Measurements from ENCODE around the gene CHMP1A.
"Not testable (repeated sequence)": the region's sequence is repeated elsewhere in the genome, so short reads cannot be mapped to it uniquely, and the experiment has no call there.

CHMP1A gene

DNA sequence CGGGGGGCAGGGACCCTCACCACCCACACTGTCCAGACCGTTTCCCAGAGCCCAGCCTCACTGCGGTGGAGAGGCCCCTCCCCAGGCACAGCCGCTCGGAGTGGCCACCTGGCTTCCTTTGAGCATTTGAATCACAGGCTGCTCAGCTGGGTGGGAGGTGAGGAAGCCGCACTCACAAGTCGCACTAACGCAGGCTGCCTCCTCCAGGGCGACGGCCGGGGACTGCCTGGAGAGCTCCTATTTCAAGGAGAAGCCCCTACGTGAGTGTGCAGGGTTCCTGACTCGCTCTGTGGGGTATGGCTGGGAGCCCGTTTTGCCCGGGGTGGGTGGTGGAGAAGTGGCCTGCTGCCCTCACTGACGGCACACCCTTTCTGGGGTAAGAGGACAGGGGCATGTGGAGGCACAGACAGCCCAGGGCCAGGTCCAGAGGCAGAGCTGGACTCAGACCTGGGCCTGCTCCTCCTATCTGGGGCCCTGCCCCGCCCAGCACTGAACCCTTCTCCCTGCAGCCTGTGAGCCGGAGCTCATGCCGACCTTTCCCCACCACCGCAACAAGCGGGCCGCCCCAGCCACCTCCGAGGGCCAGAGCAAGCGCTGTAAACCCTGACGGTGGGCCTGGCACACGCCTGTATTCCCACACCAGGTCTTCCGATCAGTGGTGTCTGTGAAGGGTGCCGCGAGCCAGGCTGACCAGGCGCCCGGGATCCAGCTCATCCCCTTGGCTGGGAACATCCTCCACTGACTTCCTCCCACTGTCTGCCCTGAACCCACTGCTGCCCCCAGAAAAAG, 37.8 kb upstream of the CHMP1A start:
- TF ChIP-seq, protein P1, sequence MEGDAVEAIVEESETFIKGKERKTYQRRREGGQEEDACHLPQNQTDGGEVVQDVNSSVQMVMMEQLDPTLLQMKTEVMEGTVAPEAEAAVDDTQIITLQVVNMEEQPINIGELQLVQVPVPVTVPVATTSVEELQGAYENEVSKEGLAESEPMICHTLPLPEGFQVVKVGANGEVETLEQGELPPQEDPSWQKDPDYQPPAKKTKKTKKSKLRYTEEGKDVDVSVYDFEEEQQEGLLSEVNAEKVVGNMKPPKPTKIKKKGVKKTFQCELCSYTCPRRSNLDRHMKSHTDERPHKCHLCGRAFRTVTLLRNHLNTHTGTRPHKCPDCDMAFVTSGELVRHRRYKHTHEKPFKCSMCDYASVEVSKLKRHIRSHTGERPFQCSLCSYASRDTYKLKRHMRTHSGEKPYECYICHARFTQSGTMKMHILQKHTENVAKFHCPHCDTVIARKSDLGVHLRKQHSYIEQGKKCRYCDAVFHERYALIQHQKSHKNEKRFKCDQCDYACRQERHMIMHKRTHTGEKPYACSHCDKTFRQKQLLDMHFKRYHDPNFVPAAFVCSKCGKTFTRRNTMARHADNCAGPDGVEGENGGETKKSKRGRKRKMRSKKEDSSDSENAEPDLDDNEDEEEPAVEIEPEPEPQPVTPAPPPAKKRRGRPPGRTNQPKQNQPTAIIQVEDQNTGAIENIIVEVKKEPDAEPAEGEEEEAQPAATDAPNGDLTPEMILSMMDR (IDR thresholded peaks at IDR 0.05; ENCODE audit: borderline replicate concordance, insufficient read depth, low read depth, low read length): no peak
- no peak overlapping the region for H3K4me3 ChIP-seq (ENCODE audit: low read depth, low read length)

DNA sequence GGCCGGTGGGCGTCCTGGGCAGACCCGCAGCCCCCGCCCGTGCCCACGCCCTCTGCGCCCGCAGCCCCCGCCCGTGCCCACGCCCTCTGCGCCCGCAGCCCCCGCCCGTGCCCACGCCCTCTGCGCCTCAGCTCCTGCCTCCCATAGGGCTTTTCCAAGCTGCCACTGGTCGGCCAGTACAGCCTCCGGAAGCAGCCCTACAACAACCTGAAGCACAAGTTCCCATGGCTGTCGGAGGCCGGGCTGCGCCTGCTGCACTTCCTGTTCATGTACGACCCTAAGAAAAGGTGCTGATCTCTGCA, 37.2 kb upstream of the CHMP1A start:
- not testable (repeated sequence) for H3K4me3 ChIP-seq (ENCODE audit: low read depth, low read length)

DNA sequence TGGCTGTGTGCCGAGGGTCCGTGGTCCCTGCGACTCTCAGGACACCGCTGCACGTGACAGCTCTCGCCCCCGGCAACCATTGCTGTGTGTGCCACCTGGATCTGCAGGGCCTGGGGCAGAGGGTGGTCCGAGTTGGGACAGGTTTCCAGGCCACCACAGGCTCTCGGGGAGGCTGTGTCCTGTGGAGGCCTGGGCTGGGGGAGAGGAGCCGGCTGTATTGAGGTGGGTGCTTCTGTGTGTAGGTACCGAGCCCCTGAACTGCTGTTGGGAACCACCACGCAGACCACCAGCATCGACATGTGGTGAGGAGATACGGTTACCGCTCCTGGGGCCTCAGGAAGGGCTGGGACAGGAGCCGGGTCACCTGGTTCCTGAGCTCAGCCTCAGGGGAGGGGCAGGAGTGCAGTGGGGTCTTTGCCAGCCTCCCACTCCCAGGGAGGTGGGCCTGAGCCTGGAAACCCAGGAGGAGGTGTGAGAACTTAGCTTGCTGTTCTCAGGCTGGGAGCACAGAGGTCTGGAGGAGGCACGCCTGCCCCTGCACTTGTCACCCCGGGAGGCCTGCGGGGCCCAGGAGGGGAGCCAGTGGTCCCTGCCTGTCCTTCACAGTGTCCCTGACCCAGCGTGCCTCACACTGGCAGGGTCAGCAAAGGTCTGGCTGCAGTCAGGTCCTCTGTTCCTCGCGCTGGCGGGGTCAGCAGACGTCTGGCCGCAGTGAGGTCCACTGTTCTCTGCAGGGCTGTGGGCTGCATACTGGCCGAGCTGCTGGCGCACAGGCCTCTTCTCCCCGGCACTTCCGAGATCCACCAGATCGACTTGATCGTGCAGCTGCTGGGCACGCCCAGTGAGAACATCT, 36.6 kb upstream of the CHMP1A start:
- no peak overlapping the region for H3K4me3 ChIP-seq (ENCODE audit: low read depth, low read length)
- TF ChIP-seq, protein P1 (IDR thresholded peaks at IDR 0.05; ENCODE audit: borderline replicate concordance, insufficient read depth, low read depth, low read length): no peak

DNA sequence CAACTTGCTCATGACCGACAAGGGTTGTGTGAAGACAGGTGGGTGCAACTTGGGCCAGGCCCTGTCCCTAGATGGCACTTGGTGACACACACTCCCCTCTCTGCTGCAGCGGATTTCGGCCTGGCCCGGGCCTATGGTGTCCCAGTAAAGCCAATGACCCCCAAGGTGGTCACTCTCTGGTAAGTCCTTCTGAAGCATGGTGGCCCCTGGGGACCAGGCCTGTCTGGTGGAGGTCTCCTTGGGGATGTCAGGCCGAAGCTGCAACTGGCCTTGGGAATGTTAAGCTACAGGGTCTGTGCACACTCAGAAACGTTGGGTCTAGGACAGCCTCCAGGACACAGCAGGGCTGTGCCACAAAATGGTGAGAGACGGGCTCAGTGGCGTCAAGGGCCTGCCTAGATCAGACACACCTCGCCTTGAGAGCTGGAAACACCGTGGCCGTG, 35.8 kb upstream of the CHMP1A start:
- TF ChIP-seq, protein P1 (IDR thresholded peaks at IDR 0.05; ENCODE audit: borderline replicate concordance, insufficient read depth, low read depth, low read length): no peak
- H3K4me3 ChIP-seq (ENCODE audit: low read depth, low read length): no peak overlapping the region

DNA sequence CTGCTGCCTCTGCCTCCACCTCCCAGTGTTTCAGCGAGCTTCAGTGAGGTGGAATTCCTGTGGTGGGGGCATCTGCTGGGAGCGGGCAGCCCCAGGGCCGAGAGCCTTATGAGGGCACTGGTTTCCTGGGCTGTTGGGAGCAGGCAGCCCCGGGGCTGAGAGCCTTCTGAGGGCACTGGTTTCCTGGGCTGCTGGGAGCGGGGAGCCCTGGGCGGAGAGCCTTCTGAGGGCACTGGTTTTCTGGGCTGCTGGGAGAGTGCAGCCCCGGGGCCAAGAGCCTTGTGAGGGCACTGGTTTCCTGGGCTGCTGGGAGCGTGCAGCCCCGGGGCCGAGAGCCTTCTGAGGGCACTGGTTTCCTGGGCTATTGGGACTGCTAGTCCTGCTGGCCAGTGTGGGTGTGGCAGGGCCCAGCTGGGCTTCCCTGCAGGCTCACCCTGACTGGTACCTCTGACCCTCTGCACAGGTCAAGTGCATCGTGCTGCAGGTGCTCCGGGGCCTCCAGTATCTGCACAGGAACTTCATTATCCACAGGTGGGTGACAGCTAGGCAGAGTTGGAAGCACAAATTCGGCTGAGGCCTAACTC, 34.6 kb upstream of the CHMP1A start:
- TF ChIP-seq, protein P1 (IDR thresholded peaks at IDR 0.05; ENCODE audit: borderline replicate concordance, insufficient read depth, low read depth, low read length): no peak
- H3K4me3 ChIP-seq (ENCODE audit: low read depth, low read length): no peak overlapping the region

DNA sequence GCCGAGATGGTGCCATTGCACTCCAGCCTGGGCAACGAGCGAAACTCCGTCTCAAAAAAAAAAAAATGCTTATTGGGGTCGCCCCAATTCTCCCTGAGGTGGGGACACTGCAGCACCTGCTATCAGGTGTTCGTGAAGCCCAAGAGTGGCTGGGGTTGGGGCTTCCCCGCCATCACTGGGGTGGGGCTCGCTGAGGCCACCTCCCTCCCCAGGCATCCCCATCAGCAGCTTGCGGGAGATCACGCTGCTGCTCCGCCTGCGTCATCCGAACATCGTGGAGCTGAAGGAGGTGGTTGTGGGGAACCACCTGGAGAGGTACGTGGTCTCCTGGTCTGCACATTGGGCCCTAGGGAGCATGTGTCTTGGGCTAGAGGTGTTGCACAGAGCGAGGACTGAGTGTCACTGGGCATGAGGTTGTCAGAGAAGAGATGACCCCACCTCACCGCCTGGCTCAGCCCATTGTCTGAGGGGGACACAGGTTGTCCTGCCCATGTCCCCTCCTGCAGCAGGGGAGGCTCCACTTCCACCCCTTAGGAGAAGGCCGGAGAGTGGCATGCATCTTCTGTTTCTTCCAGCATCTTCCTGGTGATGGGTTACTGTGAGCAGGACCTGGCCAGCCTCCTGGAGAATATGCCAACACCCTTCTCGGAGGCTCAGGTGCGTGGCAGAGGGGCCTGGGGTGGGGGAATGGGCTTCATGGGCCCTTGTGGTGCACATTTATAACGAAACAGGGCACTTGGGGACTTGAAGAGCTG, 33.9 kb upstream of the CHMP1A start:
- no peak overlapping the region for H3K4me3 ChIP-seq (ENCODE audit: low read depth, low read length)
- TF ChIP-seq, protein P1 (IDR thresholded peaks at IDR 0.05; ENCODE audit: borderline replicate concordance, insufficient read depth, low read depth, low read length): no peak

DNA sequence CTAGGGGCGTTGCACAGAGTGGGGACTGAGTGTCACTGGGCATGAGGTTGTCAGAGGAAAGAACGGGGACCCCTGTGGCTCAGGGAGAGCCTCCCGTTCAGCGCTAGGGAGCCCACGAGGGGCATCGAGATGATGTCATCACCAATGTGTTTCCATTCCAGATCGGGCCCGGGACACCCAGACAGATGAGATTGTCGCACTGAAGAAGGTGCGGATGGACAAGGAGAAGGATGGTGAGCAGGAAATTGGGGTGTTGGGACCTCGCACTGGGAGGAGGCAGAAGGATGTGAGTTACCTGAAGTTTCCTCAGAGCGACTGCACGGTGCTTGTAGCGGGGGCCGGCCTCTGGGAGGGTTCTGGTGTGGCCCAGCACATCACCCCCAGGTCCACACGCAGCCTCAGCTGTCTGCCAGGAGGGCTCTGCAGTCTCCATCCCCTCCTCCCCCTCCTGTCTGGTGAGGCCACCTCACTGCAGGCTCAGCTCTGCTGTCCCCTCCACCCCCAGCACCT, 32.9 kb upstream of the CHMP1A start:
- TF ChIP-seq, protein P1 (IDR thresholded peaks at IDR 0.05; ENCODE audit: borderline replicate concordance, insufficient read depth, low read depth, low read length): no peak
- H3K4me3 ChIP-seq (ENCODE audit: low read depth, low read length): no peak overlapping the region

DNA sequence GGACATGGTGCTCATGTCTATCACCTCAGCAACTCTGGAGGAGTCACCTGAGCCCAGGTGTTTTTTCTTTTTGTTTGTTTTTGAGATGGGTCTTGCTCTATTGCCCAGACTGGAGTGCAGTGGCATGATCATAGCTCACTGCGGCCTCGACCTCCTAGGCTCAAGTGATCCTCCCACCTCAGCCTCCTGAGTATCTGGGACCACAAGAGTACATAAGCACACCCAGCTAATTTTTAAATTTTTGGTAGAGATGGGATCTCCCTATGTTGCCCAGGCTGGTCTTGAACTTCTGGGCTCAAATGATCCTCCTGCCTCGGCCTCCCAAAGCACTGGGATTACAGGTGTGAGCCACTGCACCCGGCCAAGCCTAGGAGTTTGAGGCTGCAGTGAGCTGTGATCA, 32.1 kb upstream of the CHMP1A start:
- not testable (repeated sequence) for H3K4me3 ChIP-seq (ENCODE audit: low read depth, low read length)
